Fibroblast of the aortic adventitia (primary cell): ENCODE measurements around the gene ADARB2. TPM values are rescaled to one million over a fixed set of nuclear protein-coding genes. Genes with fewer than 3 reads are reported as not detected.

Experiments used
- DNase-seq: peaks from one replicate; pipeline ENCODE4 v3.0.0-alpha.2; 2010; ENCODE audit warnings: low read depth
- H3K4me3 ChIP-seq: 2 replicates; pipeline ENCODE4 v1.5.1; 2011; ENCODE audit warnings: low read depth, mild to moderate bottlenecking, control low read depth, low read length, moderate library complexity
- CTCF ChIP-seq: IDR thresholded peaks from 2 replicates; pipeline ENCODE4 v1.5.1; 2011; ENCODE audit warnings: mild to moderate bottlenecking, low read length, control low read depth, inconsistent platforms; ENCODE audit not compliant: insufficient read depth
- total RNA-seq: library from RNA; depleted of rRNA; stranded (reverse); fragments of >200 nt; gene quantifications from 2 replicates; pipeline ENCODE4 v1.2.3, GENCODE V29; 2012; ENCODE audit warnings: low replicate concordance

The ADARB2 gene
- total RNA-seq, 1 donor, result not detected

GRCh38 chr10:1316809-1317143 is 420.5 kb downstream of the ADARB2 start:
- DNase-seq, result no peak
- no peak overlapping the region for H3K4me3 ChIP-seq
- no peak for TF ChIP-seq CTCF

GRCh38 chr10:1316121-1316808 is 421.1 kb downstream of the ADARB2 start:
- DNase-seq, result no peak
- TF ChIP-seq CTCF, result no peak
- H3K4me3 ChIP-seq, result no peak overlapping the region

- TF ChIP-seq CTCF, result no peak
- no peak overlapping the region for H3K4me3 ChIP-seq
- no peak for DNase-seq
Observed at GRCh38 chr10:1315178-1315577, 422.1 kb downstream of the ADARB2 start.

- no peak overlapping the region for H3K4me3 ChIP-seq
- TF ChIP-seq CTCF, result no peak
- no peak for DNase-seq
Observed at GRCh38 chr10:1311726-1312125, 425.6 kb downstream of the ADARB2 start.

- H3K4me3 ChIP-seq, result no peak overlapping the region
- DNase-seq, result no peak
- no peak for TF ChIP-seq CTCF
Observed at GRCh38 chr10:1310271-1310789, 427.0 kb downstream of the ADARB2 start.

- H3K4me3 ChIP-seq, result no peak overlapping the region
- no peak for TF ChIP-seq CTCF
- DNase-seq, result no peak
Observed at GRCh38 chr10:1309617-1310270, 427.6 kb downstream of the ADARB2 start.
